HepG2 (cell line): ENCODE data around the gene IFITM10.

Experiments
- CCAR2 ChIP-seq: fragments of 200-400 bp; formaldehyde crosslinking; optimal IDR thresholded peaks from 2 replicates; pipeline ENCODE3; 2018; ENCODE audit warnings: low read depth, mild to moderate bottlenecking, low read length, moderate library complexity
- ERF ChIP-seq: IDR thresholded peaks from 2 replicates; pipeline ENCODE4 v1.6.1; 2018; ENCODE audit warnings: missing biosample characterization, missing genetic modification reagents
- FOXP1 ChIP-seq, 2 experiments: fragments of 450-650 bp in 1 of 2; IDR thresholded peaks; 2 replicates each; pipeline ENCODE4 v1.6.1; 2017 to 2018; ENCODE audit warnings: antibody characterized with exemption in 1 of 2
- HBP1 ChIP-seq: IDR thresholded peaks from 2 replicates; pipeline ENCODE4 v1.6.1; 2016; ENCODE audit warnings: low read depth, control low read depth
- KLF12 ChIP-seq: sonication (generic); formaldehyde crosslinking; IDR thresholded peaks from 2 replicates; pipeline ENCODE4 v1.4.0; 2020; ENCODE audit warnings: missing genetic modification reagents, borderline replicate concordance
- SMARCC2 ChIP-seq: fragments of 450-650 bp; IDR thresholded peaks from 2 replicates; pipeline ENCODE4 v1.6.1; 2017; ENCODE audit warnings: antibody characterized with exemption, mild to moderate bottlenecking
- SRSF9 ChIP-seq: fragments of 200-400 bp; formaldehyde crosslinking; IDR thresholded peaks from 2 replicates; pipeline ENCODE4 v1.6.1; 2018; ENCODE audit warnings: borderline replicate concordance, mild to moderate bottlenecking, low read depth, low read length; ENCODE audit not compliant: insufficient read depth, poor library complexity, severe bottlenecking
- TEAD2 ChIP-seq: sonication (generic); formaldehyde crosslinking; IDR thresholded peaks from 2 replicates; pipeline ENCODE4 v1.9.0; 2021; ENCODE audit warnings: missing genetic modification reagents
- ZBTB43 ChIP-seq: sonication (generic); formaldehyde crosslinking; conservative IDR thresholded peaks from 2 replicates; pipeline ENCODE4 v1.4.0; 2020; ENCODE audit warnings: missing genetic modification reagents
- ZC3H4 ChIP-seq: sonication (generic); formaldehyde crosslinking; IDR thresholded peaks from 2 replicates; pipeline ENCODE4 v1.4.0; 2020; ENCODE audit warnings: missing genetic modification reagents, borderline replicate concordance
- ZNF224 ChIP-seq: sonication (generic); formaldehyde crosslinking; IDR thresholded peaks from 2 replicates; pipeline ENCODE4 v1.5.0; 2020; ENCODE audit warnings: mild to moderate bottlenecking, missing genetic modification reagents
- ZNF251 ChIP-seq: sonication (generic); formaldehyde crosslinking; IDR thresholded peaks from 2 replicates; pipeline ENCODE4 v1.9.0; 2021; ENCODE audit warnings: mild to moderate bottlenecking, missing genetic modification reagents
- ZNF3 ChIP-seq: IDR thresholded peaks from 2 replicates; pipeline ENCODE4 v1.7.0; 2017; ENCODE audit warnings: inconsistent platforms
- TF ChIP-seq, protein P1 (sequence below): sonication (generic); formaldehyde crosslinking; IDR thresholded peaks from 2 replicates; pipeline ENCODE4 v1.5.0; 2020; ENCODE audit warnings: mild to moderate bottlenecking, missing genetic modification reagents, moderate library complexity

- TF ChIP-seq FOXP1 (IDR thresholded peaks at IDR 0.05), result no peak
- TF ChIP-seq FOXP1 (CRISPR knock-in tag; IDR thresholded peaks at IDR 0.05), result no peak
- no peak for TF ChIP-seq ERF (CRISPR knock-in tag)
- no peak for TF ChIP-seq ZNF3 (CRISPR knock-in tag)
- TF ChIP-seq TEAD2 (CRISPR knock-in tag), result no peak
- no peak for TF ChIP-seq ZC3H4 (CRISPR knock-in tag)
- TF ChIP-seq, protein P1, sequence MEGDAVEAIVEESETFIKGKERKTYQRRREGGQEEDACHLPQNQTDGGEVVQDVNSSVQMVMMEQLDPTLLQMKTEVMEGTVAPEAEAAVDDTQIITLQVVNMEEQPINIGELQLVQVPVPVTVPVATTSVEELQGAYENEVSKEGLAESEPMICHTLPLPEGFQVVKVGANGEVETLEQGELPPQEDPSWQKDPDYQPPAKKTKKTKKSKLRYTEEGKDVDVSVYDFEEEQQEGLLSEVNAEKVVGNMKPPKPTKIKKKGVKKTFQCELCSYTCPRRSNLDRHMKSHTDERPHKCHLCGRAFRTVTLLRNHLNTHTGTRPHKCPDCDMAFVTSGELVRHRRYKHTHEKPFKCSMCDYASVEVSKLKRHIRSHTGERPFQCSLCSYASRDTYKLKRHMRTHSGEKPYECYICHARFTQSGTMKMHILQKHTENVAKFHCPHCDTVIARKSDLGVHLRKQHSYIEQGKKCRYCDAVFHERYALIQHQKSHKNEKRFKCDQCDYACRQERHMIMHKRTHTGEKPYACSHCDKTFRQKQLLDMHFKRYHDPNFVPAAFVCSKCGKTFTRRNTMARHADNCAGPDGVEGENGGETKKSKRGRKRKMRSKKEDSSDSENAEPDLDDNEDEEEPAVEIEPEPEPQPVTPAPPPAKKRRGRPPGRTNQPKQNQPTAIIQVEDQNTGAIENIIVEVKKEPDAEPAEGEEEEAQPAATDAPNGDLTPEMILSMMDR (CRISPR knock-in tag), result no peak
- no peak for TF ChIP-seq ZNF251
- TF ChIP-seq ZBTB43 (CRISPR knock-in tag), result no peak
- TF ChIP-seq SRSF9, result no peak
- no peak for TF ChIP-seq ZNF224 (CRISPR knock-in tag)
- no peak for TF ChIP-seq KLF12
- no peak for TF ChIP-seq SMARCC2
- TF ChIP-seq CCAR2, result no peak
- TF ChIP-seq HBP1, result no peak
Observed at GRCh38 chr11:1782831-1783724, 32.7 kb upstream of the IFITM10 start.
